GM19372 (cell line): Measurements from ENCODE around the gene SIL1.

Source experiments
- ATAC-seq: cut with Tn5 transposase; IDR thresholded peaks from one replicate; pipeline ENCODE4 v1.9.1; 2021; ENCODE audit warnings: mild to moderate bottlenecking, low read depth, moderate library complexity; ENCODE audit not compliant: unreplicated experiment

Gene SIL1

DNA sequence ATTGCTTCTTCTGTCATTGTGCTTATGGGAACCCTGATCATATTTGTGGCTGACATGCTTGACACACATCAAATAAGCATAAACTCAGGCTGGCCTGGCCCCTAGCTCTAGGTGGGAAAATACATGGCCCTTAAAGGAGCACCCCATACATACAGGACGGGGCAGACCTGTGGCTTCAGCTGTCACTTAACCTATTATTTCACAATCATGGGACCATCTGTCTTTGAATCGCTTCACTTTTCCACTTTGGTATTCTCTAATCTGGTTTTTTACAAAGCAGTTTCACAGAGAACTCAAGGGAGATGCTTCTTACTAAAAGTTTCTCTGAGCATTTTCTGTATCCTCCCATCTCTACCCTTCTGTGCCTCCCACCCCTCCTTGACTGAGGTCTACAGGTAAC lies 288.4 kb downstream of the SIL1 start:
- ATAC-seq: no peak

- ATAC-seq: no peak
Observed at GRCh38 chr5:138905541-138905940, 292.6 kb downstream of the SIL1 start.

DNA sequence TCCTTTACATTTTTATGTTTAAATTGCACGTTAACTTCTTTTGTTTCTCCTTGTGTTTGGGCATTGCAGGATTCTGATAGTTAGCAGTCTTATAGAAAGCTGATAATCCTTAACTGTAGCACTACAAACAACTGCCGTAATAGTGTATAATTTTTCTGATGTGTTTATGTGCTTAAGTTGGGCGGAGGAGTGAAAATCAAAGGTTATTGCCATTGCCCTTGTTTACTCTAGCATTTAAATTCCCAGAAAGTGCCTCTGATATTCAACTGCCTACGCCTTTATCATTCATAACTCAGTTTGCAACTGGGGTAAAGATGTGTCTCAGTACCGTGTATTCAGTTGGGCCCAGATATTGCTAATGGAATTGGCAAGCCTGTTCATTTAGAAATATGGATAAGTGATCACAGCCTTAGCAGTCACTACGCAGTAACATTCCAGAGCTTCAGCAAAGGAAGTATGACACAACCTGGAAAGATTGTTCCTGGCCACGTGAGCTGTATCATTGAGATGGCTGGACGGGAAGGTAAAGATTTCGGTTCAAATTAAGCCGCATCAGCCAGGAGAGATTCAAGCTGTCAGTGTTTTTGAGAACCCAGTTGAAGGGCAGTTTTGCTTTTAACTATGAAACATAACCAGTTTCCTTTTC lies 294.9 kb downstream of the SIL1 start:
- ATAC-seq: no peak

DNA sequence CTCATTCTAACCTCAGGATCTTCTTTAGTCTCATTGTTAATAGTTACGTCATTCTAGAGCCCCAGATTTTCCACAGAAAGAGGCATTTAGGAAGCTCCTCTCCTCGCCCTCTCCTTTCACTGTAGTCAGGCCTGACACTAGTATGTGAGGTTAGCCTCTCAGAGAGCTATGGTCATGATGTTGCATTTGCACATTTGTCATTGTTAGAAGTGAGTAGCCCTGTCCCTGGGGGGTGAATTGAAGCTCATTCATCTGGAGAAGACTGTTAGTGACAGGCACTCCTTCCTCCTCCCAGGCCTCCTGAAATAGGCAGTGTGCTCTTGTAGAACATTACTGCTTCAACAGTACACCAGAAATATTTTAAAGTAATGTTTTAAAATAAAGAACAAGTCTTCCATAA lies 296.5 kb downstream of the SIL1 start:
- ATAC-seq: no peak

DNA sequence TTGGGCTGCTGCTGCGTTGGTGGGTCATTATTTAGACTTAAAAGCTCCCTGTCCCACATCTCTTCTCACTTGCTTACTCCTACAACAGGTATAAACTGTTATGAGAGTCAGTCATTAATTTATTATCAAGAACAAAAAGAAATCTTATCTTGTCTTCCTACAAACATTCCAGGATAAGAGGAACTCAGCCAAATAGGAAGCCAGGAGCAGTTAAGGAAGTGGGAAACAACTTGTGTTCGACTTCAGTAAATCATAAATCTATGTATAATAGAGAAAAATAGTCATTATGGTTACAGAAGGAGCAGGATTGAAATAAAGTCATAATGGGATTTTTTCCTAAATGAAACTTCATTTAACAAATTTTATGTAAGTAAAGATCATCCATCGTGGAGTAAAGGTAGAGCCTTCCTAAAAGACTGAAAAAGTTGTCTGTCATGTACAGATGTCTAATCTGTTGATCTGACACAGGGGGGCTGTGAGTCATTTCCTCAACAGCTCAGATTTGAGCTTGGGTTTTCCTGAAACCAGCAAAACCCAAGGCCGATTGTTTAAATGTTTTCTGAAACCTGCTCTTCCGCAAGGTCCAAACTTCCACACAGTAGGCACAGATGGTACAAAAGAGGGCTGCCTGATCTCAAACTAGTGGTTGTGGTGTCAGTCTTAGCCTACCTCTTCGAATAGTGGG lies 297.7 kb downstream of the SIL1 start:
- no peak for ATAC-seq

DNA sequence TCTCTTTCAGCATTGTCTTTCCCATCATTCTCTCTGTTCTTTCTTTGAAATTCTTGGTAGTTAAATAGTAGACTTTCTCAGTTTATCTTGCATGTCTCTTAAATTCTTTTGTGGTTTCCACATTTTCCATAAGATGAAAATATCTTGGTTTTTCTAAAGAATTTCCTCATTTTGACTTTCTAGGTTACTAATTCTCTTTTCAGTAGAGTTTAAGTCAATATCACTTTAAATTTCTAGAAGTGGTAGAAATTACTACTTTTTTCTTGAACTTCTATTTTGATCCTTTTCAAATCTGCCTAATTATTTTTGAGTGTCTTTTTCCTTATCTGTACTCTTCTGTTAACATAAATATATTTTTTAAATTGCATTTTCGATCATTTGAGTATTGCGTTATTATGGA lies 299.4 kb downstream of the SIL1 start:
- no peak for ATAC-seq

DNA sequence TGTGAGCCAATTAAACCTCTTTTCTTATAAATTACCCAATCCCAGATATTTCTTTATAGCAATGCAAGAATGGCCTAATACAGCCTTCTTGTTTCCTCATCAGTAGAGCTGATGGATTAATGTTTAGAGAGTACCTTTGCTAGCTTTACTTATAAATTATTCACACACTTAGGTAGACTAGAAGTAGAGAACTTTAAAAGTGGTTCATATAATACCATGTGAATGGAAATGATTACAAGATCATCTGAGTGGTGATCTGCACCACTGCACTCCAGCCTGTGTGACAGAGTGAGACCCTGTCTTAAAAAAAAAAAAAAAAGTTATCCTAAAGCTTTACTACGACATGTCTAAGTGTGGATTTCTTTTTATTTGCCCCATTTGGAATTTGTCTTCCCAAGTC lies 299.9 kb downstream of the SIL1 start:
- ATAC-seq: no peak
